Esophagus muscularis mucosa (tissue), 4 donors: ENCODE data around the gene CBFA2T3. TPM values are rescaled to one million over a fixed set of nuclear protein-coding genes. Genes with fewer than 3 reads are reported as not detected.

Experiments
- DNase-seq: peaks from one replicate; pipeline ENCODE4 v3.0.0-alpha.2; 2017; ENCODE audit errors: extremely low spot score
- H3K27ac ChIP-seq, 4 donors: fragments of 200-600 bp; sonication (generic); replicated peaks in 1 of 4; 1 replicate in 3 of 4; 2 replicates in 1 of 4; pipeline ENCODE4 v1.5.1; 2016 to 2019; ENCODE audit warnings: mild to moderate bottlenecking in 1 of 4
- H3K27me3 ChIP-seq, 4 donors: fragments of 200-600 bp; sonication (generic); one replicate each; pipeline versions ENCODE4 v1.5.1 to v1.6.0; 2016 to 2019
- H3K36me3 ChIP-seq, 4 donors: fragments of 200-600 bp; sonication (generic); one replicate each; pipeline ENCODE4 v1.5.1; 2016 to 2019
- H3K4me1 ChIP-seq, 4 donors: fragments of 200-600 bp; sonication (generic); one replicate each; pipeline ENCODE4 v1.5.1; 2016 to 2019
- H3K4me3 ChIP-seq, 4 donors: fragments of 200-600 bp; sonication (generic); 1 replicate in 2 of 4; 2 replicates in 2 of 4; pipeline ENCODE4 v1.5.1; 2016 to 2019; ENCODE audit warnings: mild to moderate bottlenecking in 4 of 4, moderate library complexity in 1 of 4
- H3K9me3 ChIP-seq, 4 donors: fragments of 200-600 bp; sonication (generic); 1 replicate in 3 of 4; 2 replicates in 1 of 4; pipeline ENCODE4 v1.5.1; 2016 to 2019
- EP300 ChIP-seq: sonication (generic); formaldehyde crosslinking; IDR thresholded peaks from one replicate; pipeline ENCODE4 v1.6.1; 2017; ENCODE audit warnings: antibody characterized with exemption
- POLR2A ChIP-seq: fragments of 450-650 bp; IDR thresholded peaks from one replicate; pipeline ENCODE4 v1.6.1; 2017; ENCODE audit warnings: antibody characterized with exemption, moderate library complexity, mild to moderate bottlenecking, low read depth
- POLR2AphosphoS5 ChIP-seq, 2 donors: sonication (generic); formaldehyde crosslinking; IDR thresholded peaks; one replicate each; pipeline ENCODE4 v1.6.1; 2017; ENCODE audit warnings: antibody characterized with exemption in 2 of 2
- WGBS: methylation state at CpG from one replicate; pipeline ENCODE4 v1.1.5; 2018; 5-methylcytosine and 5-hydroxymethylcytosine counted together
- intact Hi-C: fragments of 100-400 bp; cut with DNase I; formaldehyde crosslinking; loops from one replicate; pipeline ENCODE4 v1.15.1; 2023
- total RNA-seq, 4 donors: library from RNA; depleted of rRNA; stranded (reverse); fragments of >200 nt; gene quantifications; one replicate each; pipeline versions ENCODE4 v1.1.0 to v1.2.1, GENCODE V29; 2016
- TF ChIP-seq, protein P1 (sequence below), 3 experiments: fragments of 200-600 bp in 2 of 3; fragments of 450-650 bp in 1 of 3; sonication (generic) in 2 of 3; IDR thresholded peaks; one replicate each; pipeline ENCODE4 v1.5.1; 2017 to 2019; ENCODE audit warnings: antibody characterized with exemption in 3 of 3, mild to moderate bottlenecking in 2 of 3, moderate library complexity in 1 of 3

Gene CBFA2T3
- total RNA-seq, 4 donors from 2014 or later, result 2.0 to 10.4 (median 3.5) TPM

- DNase-seq, result no peak
- Histone ChIP-seq H3K27me3 (peaks cover 0 to 87% (median 14%) of the 10 kb centered on the region in 4 donors), H3K9me3 (peaks cover 0 to 39% (median 38%) of the 10 kb centered on the region in 4 donors), H3K4me3 (no peak overlapping the region), H3K27ac (no peak overlapping the region), H3K36me3 (no peaks in the 10 kb centered on the region), H3K4me1 (peaks cover 0 to 11% (median 5%) of the 10 kb centered on the region in 4 donors)
- 51% methylated on average over 15 of the region's 30 CpGs for WGBS
- no peak for TF ChIP-seq EP300
- TF ChIP-seq POLR2AphosphoS5 (IDR thresholded peaks at IDR 0.05), result no peak
- TF ChIP-seq POLR2A, result no peak
- TF ChIP-seq, protein P1, sequence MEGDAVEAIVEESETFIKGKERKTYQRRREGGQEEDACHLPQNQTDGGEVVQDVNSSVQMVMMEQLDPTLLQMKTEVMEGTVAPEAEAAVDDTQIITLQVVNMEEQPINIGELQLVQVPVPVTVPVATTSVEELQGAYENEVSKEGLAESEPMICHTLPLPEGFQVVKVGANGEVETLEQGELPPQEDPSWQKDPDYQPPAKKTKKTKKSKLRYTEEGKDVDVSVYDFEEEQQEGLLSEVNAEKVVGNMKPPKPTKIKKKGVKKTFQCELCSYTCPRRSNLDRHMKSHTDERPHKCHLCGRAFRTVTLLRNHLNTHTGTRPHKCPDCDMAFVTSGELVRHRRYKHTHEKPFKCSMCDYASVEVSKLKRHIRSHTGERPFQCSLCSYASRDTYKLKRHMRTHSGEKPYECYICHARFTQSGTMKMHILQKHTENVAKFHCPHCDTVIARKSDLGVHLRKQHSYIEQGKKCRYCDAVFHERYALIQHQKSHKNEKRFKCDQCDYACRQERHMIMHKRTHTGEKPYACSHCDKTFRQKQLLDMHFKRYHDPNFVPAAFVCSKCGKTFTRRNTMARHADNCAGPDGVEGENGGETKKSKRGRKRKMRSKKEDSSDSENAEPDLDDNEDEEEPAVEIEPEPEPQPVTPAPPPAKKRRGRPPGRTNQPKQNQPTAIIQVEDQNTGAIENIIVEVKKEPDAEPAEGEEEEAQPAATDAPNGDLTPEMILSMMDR (IDR thresholded peaks at IDR 0.05), result no peak
- intact Hi-C loops, result no loop called here
Measured at GRCh38 chr16:89001117-89002027, 24.4 kb upstream of the CBFA2T3 start.

DNA sequence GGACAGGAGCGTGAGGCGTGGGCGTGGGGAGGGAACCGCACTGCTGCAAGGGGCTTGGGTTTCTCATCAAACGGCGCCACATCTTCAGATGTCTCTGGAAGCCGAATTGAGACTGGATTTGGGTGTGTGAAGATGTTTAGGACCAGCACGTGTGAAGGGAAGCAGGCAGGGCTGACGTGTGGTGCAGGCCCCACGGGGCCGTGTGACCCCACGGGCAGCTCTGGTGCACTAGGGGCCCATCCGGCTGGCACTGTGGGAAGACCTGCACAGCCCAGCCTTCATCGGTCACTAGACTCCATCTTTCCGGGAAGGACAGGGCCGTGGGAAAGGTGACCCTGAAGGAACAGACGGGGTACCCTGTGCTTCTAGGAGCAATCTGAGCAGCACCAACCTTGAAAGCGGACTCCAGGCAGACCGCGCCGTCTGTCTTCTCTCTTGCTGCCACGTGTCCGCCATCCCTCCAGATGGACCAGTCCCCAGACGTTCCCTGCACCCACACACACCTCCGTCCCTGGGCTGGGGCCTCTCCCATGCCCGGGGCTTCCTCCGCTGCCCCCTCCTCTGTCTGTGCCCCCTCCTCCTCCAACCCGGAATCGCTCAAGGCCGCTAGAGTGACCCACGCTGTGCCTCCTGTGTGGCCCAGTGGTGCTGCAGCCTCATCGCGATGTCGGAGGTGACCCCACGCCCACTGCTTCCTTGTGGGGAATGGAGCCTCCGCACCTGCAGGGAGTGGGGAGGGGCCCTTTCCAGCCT lies 23.4 kb upstream of the CBFA2T3 start:
- WGBS, result 82% methylated on average over 34 of the region's 36 CpGs
- no peak overlapping the region for H3K4me3 ChIP-seq
- H3K9me3 ChIP-seq, result peaks cover 0 to 39% (median 38%) of the 10 kb centered on the region in 4 donors
- H3K27ac ChIP-seq, result no peak overlapping the region
- H3K27me3 ChIP-seq, result peaks cover 0 to 87% (median 14%) of the 10 kb centered on the region in 4 donors
- intact Hi-C loops, result no loop called here
- DNase-seq, result no peak
- H3K4me1 ChIP-seq, result peaks cover 0 to 11% (median 5%) of the 10 kb centered on the region in 4 donors
- H3K36me3 ChIP-seq, result no peaks in the 10 kb centered on the region
- TF ChIP-seq POLR2AphosphoS5 (IDR thresholded peaks at IDR 0.05), result no peak
- TF ChIP-seq EP300, result no peak
- TF ChIP-seq, protein P1 (IDR thresholded peaks at IDR 0.05), result no peak
- TF ChIP-seq POLR2A, result no peak

- DNase-seq, result no peak
- TF ChIP-seq POLR2A (no peak), POLR2AphosphoS5 (IDR thresholded peaks at IDR 0.05) (no peak), EP300 (no peak)
- TF ChIP-seq, protein P1 (IDR thresholded peaks at IDR 0.05), result no peak
- H3K36me3 ChIP-seq, result no peaks in the 10 kb centered on the region
- WGBS, result 40% methylated on average over 22 of the region's 39 CpGs
- no peak overlapping the region for H3K4me3 ChIP-seq
- peaks cover 0 to 87% (median 14%) of the 10 kb centered on the region in 4 donors for H3K27me3 ChIP-seq
- H3K27ac ChIP-seq, result no peak overlapping the region
- peaks cover 0 to 11% (median 5%) of the 10 kb centered on the region in 4 donors for H3K4me1 ChIP-seq
- peaks cover 0 to 39% (median 38%) of the 10 kb centered on the region in 4 donors for H3K9me3 ChIP-seq
- intact Hi-C loops, result no loop called here
Measured at GRCh38 chr16:88999457-89000206, 22.6 kb upstream of the CBFA2T3 start.

DNA sequence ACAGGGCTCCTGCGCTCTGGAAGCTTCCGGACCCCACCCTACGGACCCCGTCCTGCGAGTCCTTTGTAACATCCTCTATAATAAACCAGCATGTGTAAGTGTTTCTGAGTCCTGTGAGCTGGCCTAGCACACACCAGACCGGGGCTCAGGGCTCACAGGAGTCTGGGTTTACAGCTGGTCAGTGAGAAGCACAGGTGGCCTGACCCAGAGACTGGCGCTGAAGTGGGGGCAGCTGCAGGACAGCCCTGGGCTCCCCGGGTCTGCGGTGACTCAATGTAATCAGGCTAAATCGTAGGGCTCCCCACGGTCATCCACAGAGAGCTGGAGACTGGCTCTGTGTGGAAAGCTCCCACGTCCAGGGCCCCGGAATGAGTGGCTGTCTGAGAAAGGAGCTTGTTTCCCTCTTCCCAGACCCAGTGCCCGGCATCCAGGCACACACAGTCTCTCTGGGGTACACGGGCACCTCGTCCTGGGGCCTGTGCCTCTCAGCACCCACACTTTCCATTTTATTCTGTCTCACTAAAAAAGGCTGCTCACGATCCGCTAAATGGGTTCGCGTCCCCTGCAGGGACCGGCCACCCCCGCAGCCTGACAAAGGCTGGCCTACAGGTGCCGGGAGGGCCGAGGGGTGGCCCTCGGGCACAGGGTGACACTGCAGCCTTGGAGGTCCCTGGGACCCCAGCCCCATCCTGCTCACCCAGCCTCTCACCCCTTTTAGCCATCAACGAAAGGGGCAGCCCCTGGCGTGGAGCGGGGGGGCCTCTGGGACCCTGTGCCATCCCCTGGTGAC lies 18.9 kb upstream of the CBFA2T3 start:
- H3K27me3 ChIP-seq, result peaks cover 0 to 96% (median 8%) of the 10 kb centered on the region in 4 donors
- intact Hi-C loops, result no loop called here

More for the DNA sequence above, 18.9 kb upstream of the CBFA2T3 start:
- no peak overlapping the region for H3K4me3 ChIP-seq
- no peak for DNase-seq
- 84% methylated on average over 18 of the region's 28 CpGs for WGBS
- peaks cover 0 to 8% (median 3%) of the 10 kb centered on the region in 4 donors for H3K4me1 ChIP-seq
- H3K36me3 ChIP-seq, result no peaks in the 10 kb centered on the region
- no peak overlapping the region for H3K27ac ChIP-seq
- H3K9me3 ChIP-seq, result peaks cover 0 to 31% (median 30%) of the 10 kb centered on the region in 4 donors
- TF ChIP-seq, protein P1 (IDR thresholded peaks at IDR 0.05), result no peak
- no peak for TF ChIP-seq POLR2AphosphoS5 (IDR thresholded peaks at IDR 0.05)
- TF ChIP-seq EP300, result no peak
- no peak for TF ChIP-seq POLR2A
